Thoracic aorta (tissue), 2 donors: Measurements from ENCODE around the gene CD276. TPM values are rescaled to one million over a fixed set of nuclear protein-coding genes. Genes with fewer than 3 reads are reported as not detected.
"Not testable (repeated sequence)": the region's sequence is repeated elsewhere in the genome, so short reads cannot be mapped to it uniquely, and the experiment has no call there.

Experiments used
- ATAC-seq: fragments of 150-250 bp; one replicate; pipeline ENCODE4 v1.8.0; 2017; ENCODE audit warnings: low read depth; ENCODE audit not compliant: insufficient number of reproducible peaks, low FRiP score
- DNase-seq: peaks from one replicate; pipeline ENCODE4 v3.0.0-alpha.2; 2020; ENCODE audit warnings: low spot score
- H3K27ac ChIP-seq, 2 donors: fragments of 200-600 bp; sonication (generic); 1 replicate in 1 of 2; 2 replicates in 1 of 2; pipeline ENCODE4 v1.5.1; 2016; ENCODE audit warnings: mild to moderate bottlenecking in 2 of 2, moderate library complexity in 2 of 2
- H3K27me3 ChIP-seq: fragments of 200-600 bp; sonication (generic); replicated peaks from 2 replicates; pipeline ENCODE4 v1.6.0; 2016; ENCODE audit warnings: mild to moderate bottlenecking; ENCODE audit not compliant: insufficient read depth
- H3K36me3 ChIP-seq: fragments of 200-600 bp; sonication (generic); one replicate; pipeline ENCODE4 v1.5.1; 2016
- H3K4me1 ChIP-seq, 2 donors: fragments of 200-600 bp; sonication (generic); 1 replicate in 1 of 2; 2 replicates in 1 of 2; pipeline versions ENCODE4 v1.5.1 to v1.6.0; 2016; ENCODE audit warnings: low read depth in 2 of 2, mild to moderate bottlenecking in 1 of 2; ENCODE audit not compliant: control insufficient read depth in 1 of 2
- H3K4me3 ChIP-seq: fragments of 200-600 bp; sonication (generic); 2 replicates; pipeline ENCODE4 v1.5.1; 2016; ENCODE audit warnings: mild to moderate bottlenecking
- H3K9me3 ChIP-seq: fragments of 200-600 bp; sonication (generic); 2 replicates; pipeline ENCODE4 v1.5.1; 2016
- CTCF ChIP-seq: fragments of 200-600 bp; sonication (generic); IDR thresholded peaks from one replicate; pipeline ENCODE4 v1.5.1; 2019; ENCODE audit warnings: antibody characterized with exemption
- total RNA-seq, 2 donors: library from RNA; depleted of rRNA; stranded (reverse); fragments of >200 nt; gene quantifications; one replicate each; pipeline versions ENCODE4 v1.1.0 to v1.2.3, GENCODE V29; 2016

Gene CD276
- total RNA-seq, 2 donors from 2014 or later, result 47.4 to 67.6 TPM

- Histone ChIP-seq H3K36me3 (no peaks in the 10 kb centered on the region), H3K27ac (no peak overlapping the region), H3K27me3 (no peaks in the 10 kb centered on the region), H3K9me3 (no peaks in the 10 kb centered on the region), H3K4me3 (no peak overlapping the region), H3K4me1 (no peaks in the 10 kb centered on the region)
- DNase-seq (no peak), ATAC-seq (no peak)
- no peak for TF ChIP-seq CTCF
Observed at GRCh38 chr15:73724212-73724611, 40.0 kb downstream of the CD276 start.

- H3K9me3 ChIP-seq, result no peaks in the 10 kb centered on the region
- no peak for ATAC-seq
Observed at GRCh38 chr15:73727330-73727976, 43.3 kb downstream of the CD276 start.

GRCh38 chr15:73732051-73732450, 47.9 kb downstream of the CD276 start:
- not testable (repeated sequence) for H3K27me3 ChIP-seq, H3K9me3 ChIP-seq, H3K4me1 ChIP-seq, ATAC-seq, H3K36me3 ChIP-seq, DNase-seq, H3K27ac ChIP-seq, H3K4me3 ChIP-seq

More at GRCh38 chr15:73727330-73727976, 43.3 kb downstream of the CD276 start:
- H3K36me3 ChIP-seq, result no peaks in the 10 kb centered on the region
- H3K27ac ChIP-seq, result no peak overlapping the region
- no peak overlapping the region for H3K4me3 ChIP-seq
- no peaks in the 10 kb centered on the region for H3K27me3 ChIP-seq
- TF ChIP-seq CTCF, result no peak
- H3K4me1 ChIP-seq, result no peaks in the 10 kb centered on the region
- DNase-seq, result no peak

- no peaks in the 10 kb centered on the region for H3K9me3 ChIP-seq
- H3K4me3 ChIP-seq, result no peak overlapping the region
- no peaks in the 10 kb centered on the region for H3K27me3 ChIP-seq
- H3K4me1 ChIP-seq, result no peaks in the 10 kb centered on the region
- no peak for ATAC-seq
- no peak for TF ChIP-seq CTCF
- H3K27ac ChIP-seq, result no peak overlapping the region
- H3K36me3 ChIP-seq, result no peaks in the 10 kb centered on the region
- DNase-seq, result no peak
Observed at GRCh38 chr15:73732930-73733329, 48.7 kb downstream of the CD276 start.

GRCh38 chr15:73737535-73737934, 53.4 kb downstream of the CD276 start:
- Histone ChIP-seq H3K9me3 (no peaks in the 10 kb centered on the region), H3K27me3 (no peaks in the 10 kb centered on the region), H3K36me3 (no peaks in the 10 kb centered on the region), H3K4me1 (no peaks in the 10 kb centered on the region), H3K27ac (no peak overlapping the region), H3K4me3 (no peak overlapping the region)
- no peak for DNase-seq
- TF ChIP-seq CTCF, result no peak
- ATAC-seq, result no peak
